ENCODE data around the gene MRPS23. TPM values are rescaled to one million over a fixed set of nuclear protein-coding genes. Genes with fewer than 3 reads are reported as not detected.
A peak's percentile ranks its signal among the peaks of the same experiment; 100 is the strongest.

Gene MRPS23
- total RNA-seq, 1 donor, result 19.9 TPM

- DNase-seq (ENCODE audit: insufficient read length, low spot score, missing footprints), result peak; percentile 99
- TF ChIP-seq CTCF (IDR thresholded peaks at IDR 0.05; ENCODE audit: extremely low read depth, low read depth, low read length), result no peak
- Histone ChIP-seq H3K79me2 (ENCODE audit: insufficient read depth, low read length) (peaks cover 2% of the 10 kb centered on the region), H3K27ac (ENCODE audit: low read depth, low read length) (peak overlapping the region; percentile 97), H3K27me3 (ENCODE audit: insufficient read depth, low read length) (no peaks in the 10 kb centered on the region), H4K20me1 (ENCODE audit: insufficient read depth, low read length) (no peaks in the 10 kb centered on the region), H2AFZ (ENCODE audit: low read length) (peak overlapping the region; percentile 60), H3K36me3 (ENCODE audit: insufficient read depth, low read length) (peaks cover 36% of the 10 kb centered on the region), H3K4me3 (ENCODE audit: insufficient read depth, low read length) (peak overlapping the region; percentile 54), H3K4me1 (ENCODE audit: insufficient read depth, low read length) (peaks cover 55% of the 10 kb centered on the region), H3K9me3 (ENCODE audit: low read depth, low read length) (no peaks in the 10 kb centered on the region), H3K4me2 (ENCODE audit: insufficient read depth, low read length) (peak overlapping the region; percentile 57)
Measured at GRCh38 chr17:57874434-57875289, 24.8 kb upstream of the MRPS23 start.

GRCh38 chr17:57874058-57874419 lies 24.2 kb upstream of the MRPS23 start:
- TF ChIP-seq CTCF (IDR thresholded peaks at IDR 0.05; ENCODE audit: extremely low read depth, low read depth, low read length), result no peak
- peak; percentile 80 for DNase-seq (ENCODE audit: insufficient read length, low spot score, missing footprints)
- Histone ChIP-seq H3K4me3 (ENCODE audit: insufficient read depth, low read length) (peak overlapping the region; percentile 54), H3K36me3 (ENCODE audit: insufficient read depth, low read length) (peaks cover 36% of the 10 kb centered on the region), H3K4me1 (ENCODE audit: insufficient read depth, low read length) (peaks cover 55% of the 10 kb centered on the region), H3K79me2 (ENCODE audit: insufficient read depth, low read length) (peaks cover 2% of the 10 kb centered on the region), H3K4me2 (ENCODE audit: insufficient read depth, low read length) (peak overlapping the region; percentile 57), H2AFZ (ENCODE audit: low read length) (peak overlapping the region; percentile 60), H4K20me1 (ENCODE audit: insufficient read depth, low read length) (no peaks in the 10 kb centered on the region), H3K9me3 (ENCODE audit: low read depth, low read length) (no peaks in the 10 kb centered on the region), H3K27me3 (ENCODE audit: insufficient read depth, low read length) (no peaks in the 10 kb centered on the region), H3K27ac (ENCODE audit: low read depth, low read length) (peak overlapping the region; percentile 97)

- Histone ChIP-seq H3K27me3 (ENCODE audit: insufficient read depth, low read length) (no peaks in the 10 kb centered on the region), H3K9me3 (ENCODE audit: low read depth, low read length) (no peaks in the 10 kb centered on the region), H3K4me3 (ENCODE audit: insufficient read depth, low read length) (no peak overlapping the region), H3K79me2 (ENCODE audit: insufficient read depth, low read length) (peaks cover 2% of the 10 kb centered on the region), H3K4me2 (ENCODE audit: insufficient read depth, low read length) (no peak overlapping the region), H3K27ac (ENCODE audit: low read depth, low read length) (peak overlapping the region; percentile 97), H4K20me1 (ENCODE audit: insufficient read depth, low read length) (no peaks in the 10 kb centered on the region), H3K36me3 (ENCODE audit: insufficient read depth, low read length) (peaks cover 38% of the 10 kb centered on the region), H3K4me1 (ENCODE audit: insufficient read depth, low read length) (peaks cover 57% of the 10 kb centered on the region), H2AFZ (ENCODE audit: low read length) (no peak overlapping the region)
- TF ChIP-seq CTCF (IDR thresholded peaks at IDR 0.05; ENCODE audit: extremely low read depth, low read depth, low read length), result no peak
- peak; percentile 53 for DNase-seq (ENCODE audit: insufficient read length, low spot score, missing footprints)
Measured at GRCh38 chr17:57873261-57874057, 23.6 kb upstream of the MRPS23 start.

GRCh38 chr17:57872536-57872935 lies 22.7 kb upstream of the MRPS23 start:
- Histone ChIP-seq H3K4me1 (ENCODE audit: insufficient read depth, low read length) (peaks cover 61% of the 10 kb centered on the region), H3K9me3 (ENCODE audit: low read depth, low read length) (no peaks in the 10 kb centered on the region), H3K4me2 (ENCODE audit: insufficient read depth, low read length) (no peak overlapping the region), H3K79me2 (ENCODE audit: insufficient read depth, low read length) (peaks cover 2% of the 10 kb centered on the region), H3K36me3 (ENCODE audit: insufficient read depth, low read length) (peaks cover 38% of the 10 kb centered on the region), H3K4me3 (ENCODE audit: insufficient read depth, low read length) (no peak overlapping the region), H3K27me3 (ENCODE audit: insufficient read depth, low read length) (no peaks in the 10 kb centered on the region), H2AFZ (ENCODE audit: low read length) (no peak overlapping the region), H4K20me1 (ENCODE audit: insufficient read depth, low read length) (no peaks in the 10 kb centered on the region), H3K27ac (ENCODE audit: low read depth, low read length) (no peak overlapping the region)
- DNase-seq (ENCODE audit: insufficient read length, low spot score, missing footprints), result no peak
- TF ChIP-seq CTCF (IDR thresholded peaks at IDR 0.05; ENCODE audit: extremely low read depth, low read depth, low read length), result no peak
